Measurements from ENCODE around the gene KCNAB1.
A peak's percentile ranks its signal among the peaks of the same experiment; 100 is the strongest.

KCNAB1 gene

GRCh38 chr3:156140001-156140595 is 19.7 kb downstream of the KCNAB1 start:
- no peak for DNase-seq

- DNase-seq: no peak
Observed at GRCh38 chr3:156142702-156143101, 22.3 kb downstream of the KCNAB1 start.

GRCh38 chr3:156143136-156143535 is 22.8 kb downstream of the KCNAB1 start:
- no peak for DNase-seq

- DNase-seq: no peak
Observed at GRCh38 chr3:156144060-156144459, 23.7 kb downstream of the KCNAB1 start.

GRCh38 chr3:156145866-156146265 is 25.5 kb downstream of the KCNAB1 start:
- DNase-seq: no peak

- DNase-seq: no peak
Observed at GRCh38 chr3:156148345-156148945, 28.1 kb downstream of the KCNAB1 start.

- DNase-seq: no peak
Observed at GRCh38 chr3:156148946-156149381, 28.6 kb downstream of the KCNAB1 start.

- DNase-seq: no peak
Observed at GRCh38 chr3:156149876-156150275, 29.5 kb downstream of the KCNAB1 start.

GRCh38 chr3:156150434-156151066 is 30.2 kb downstream of the KCNAB1 start:
- DNase-seq: no peak

GRCh38 chr3:156151824-156152428 is 31.5 kb downstream of the KCNAB1 start:
- peak; percentile 4 for DNase-seq

- no peak for DNase-seq
Observed at GRCh38 chr3:156158656-156159295, 38.4 kb downstream of the KCNAB1 start.

- DNase-seq: no peak
Observed at GRCh38 chr3:156160647-156161046, 40.3 kb downstream of the KCNAB1 start.

- no peak for DNase-seq
Observed at GRCh38 chr3:156161172-156161571, 40.8 kb downstream of the KCNAB1 start.

- DNase-seq: no peak
Observed at GRCh38 chr3:156163848-156164247, 43.5 kb downstream of the KCNAB1 start.

- no peak for DNase-seq
Observed at GRCh38 chr3:156166808-156167207, 46.4 kb downstream of the KCNAB1 start.

- DNase-seq: no peak
Observed at GRCh38 chr3:156170571-156170970, 50.2 kb downstream of the KCNAB1 start.

GRCh38 chr3:156171281-156172267 is 51.2 kb downstream of the KCNAB1 start:
- no peak for DNase-seq

- no peak for DNase-seq
Observed at GRCh38 chr3:156172536-156172935, 52.2 kb downstream of the KCNAB1 start.

- no peak for DNase-seq
Observed at GRCh38 chr3:156174229-156174847, 54.0 kb downstream of the KCNAB1 start.

- no peak for DNase-seq
Observed at GRCh38 chr3:156175570-156175969, 55.2 kb downstream of the KCNAB1 start.

GRCh38 chr3:156176048-156176447 is 55.7 kb downstream of the KCNAB1 start:
- DNase-seq: no peak
